Activated effector memory CD4-positive, alpha-beta T cell treated with anti-CD3 and anti-CD28 coated beads, Interleukin-2, amount 50 U/mL, for 16 hours (primary cell): ENCODE results near the gene UBP1.
A peak's percentile ranks its signal among the peaks of the same experiment; 100 is the strongest.
"Not testable (repeated sequence)": the region's sequence is repeated elsewhere in the genome, so short reads cannot be mapped to it uniquely, and the experiment has no call there.

ENCODE experiments used
- DNase-seq: peaks from one replicate; pipeline ENCODE4 v3.0.0-alpha.2; 2020

Gene UBP1

DNA sequence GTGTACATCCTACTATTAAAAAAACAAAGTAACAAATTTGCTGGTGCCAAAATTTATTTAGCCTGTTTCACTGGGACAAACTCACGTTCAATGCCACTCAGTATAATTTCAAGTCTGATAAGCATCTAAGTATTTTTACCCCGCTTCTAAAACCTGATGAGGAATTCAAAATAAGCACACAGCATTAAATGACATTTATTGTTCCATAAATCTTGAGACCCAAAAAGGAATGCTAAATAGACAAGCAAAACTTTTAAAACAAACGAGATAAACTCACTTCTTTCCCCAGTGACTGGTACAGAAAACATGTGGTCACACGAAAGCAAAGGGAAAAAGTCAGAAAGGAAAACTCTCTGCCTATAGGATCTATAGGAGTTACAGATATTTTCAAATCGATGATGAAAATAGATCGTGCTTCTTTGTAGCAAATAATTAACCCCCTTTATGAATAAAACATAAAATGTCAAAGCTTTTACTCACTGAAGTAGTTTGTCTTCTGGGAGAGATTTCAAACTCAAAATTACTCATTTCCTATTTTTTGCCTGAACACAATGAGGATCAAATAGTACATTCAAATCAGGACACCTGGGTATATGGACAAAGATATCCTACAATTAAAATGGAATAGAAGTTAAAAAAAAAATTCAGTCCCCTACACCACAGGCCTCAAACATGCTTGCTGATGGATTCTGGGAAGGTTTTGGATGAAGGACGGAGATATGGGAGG, 51.7 kb downstream of the UBP1 start:
- no peak for DNase-seq

DNA sequence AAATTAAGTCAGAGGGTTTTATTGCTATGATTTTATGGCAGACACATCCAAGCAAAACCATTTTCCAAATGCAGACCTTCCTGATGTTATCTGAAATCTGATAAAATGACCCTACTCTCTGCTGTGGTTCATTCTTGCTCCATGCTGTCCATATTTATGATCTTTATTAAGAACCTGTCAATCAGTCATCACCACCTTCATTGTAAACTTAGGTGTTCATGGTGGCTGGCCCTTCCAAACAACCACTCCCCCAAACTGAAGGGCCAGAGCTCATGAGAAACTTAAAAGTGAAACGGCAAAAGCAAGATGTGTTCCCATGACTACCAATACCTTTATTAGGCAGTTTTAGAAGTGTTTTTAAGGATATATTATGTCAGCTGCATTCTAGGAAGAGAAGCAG, 53.6 kb downstream of the UBP1 start:
- DNase-seq = no peak

DNA sequence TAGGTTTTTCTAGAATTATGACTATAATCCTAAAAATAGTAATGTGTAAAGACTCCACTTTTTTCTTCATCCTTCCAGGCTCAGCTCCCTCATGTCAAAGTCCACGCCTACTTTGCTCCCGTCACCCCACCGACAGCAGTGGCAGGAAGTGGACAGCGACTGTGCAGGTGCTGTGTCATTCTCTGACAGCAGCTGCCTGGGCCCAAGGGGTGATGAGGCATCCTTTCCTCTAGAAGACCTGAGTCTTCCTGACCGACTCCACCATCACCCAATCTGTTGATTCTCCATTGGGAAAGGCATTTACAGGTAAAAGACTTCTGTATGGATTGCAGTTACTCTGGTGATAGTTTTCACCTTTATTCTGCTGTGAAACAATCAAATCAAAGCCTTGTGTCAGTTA, 54.8 kb downstream of the UBP1 start:
- peak; percentile 76 for DNase-seq

- DNase-seq = no peak
Measured at GRCh38 chr3:33383951-33384350, 56.3 kb downstream of the UBP1 start.

- no peak for DNase-seq
Measured at GRCh38 chr3:33380653-33381052, 59.6 kb downstream of the UBP1 start.

- no peak for DNase-seq
Measured at GRCh38 chr3:33377931-33378330, 62.3 kb downstream of the UBP1 start.

DNA sequence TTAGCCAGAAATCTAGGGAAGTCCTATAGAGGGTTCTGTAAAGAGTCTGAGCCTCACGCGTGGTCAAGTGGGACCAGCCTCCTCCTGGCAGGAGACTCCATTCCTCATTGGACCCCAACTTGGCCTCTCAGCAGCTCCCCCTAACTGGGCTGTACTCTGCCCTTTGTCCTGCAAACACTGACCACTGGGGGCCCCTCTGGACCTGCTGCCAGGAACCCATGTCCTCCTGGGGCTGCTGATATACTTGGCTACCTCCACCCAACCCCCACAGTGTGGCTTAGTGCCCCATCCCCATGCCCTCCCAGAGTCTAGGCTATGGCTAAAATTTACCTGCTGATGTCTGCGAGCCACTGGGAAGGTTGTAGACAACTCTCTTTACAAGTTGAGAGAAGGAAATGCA, 62.7 kb downstream of the UBP1 start:
- no peak for DNase-seq

GRCh38 chr3:33373082-33373437, 67.1 kb downstream of the UBP1 start:
- DNase-seq = no peak

GRCh38 chr3:33372218-33373081, 67.8 kb downstream of the UBP1 start:
- DNase-seq = peak; percentile 75

DNA sequence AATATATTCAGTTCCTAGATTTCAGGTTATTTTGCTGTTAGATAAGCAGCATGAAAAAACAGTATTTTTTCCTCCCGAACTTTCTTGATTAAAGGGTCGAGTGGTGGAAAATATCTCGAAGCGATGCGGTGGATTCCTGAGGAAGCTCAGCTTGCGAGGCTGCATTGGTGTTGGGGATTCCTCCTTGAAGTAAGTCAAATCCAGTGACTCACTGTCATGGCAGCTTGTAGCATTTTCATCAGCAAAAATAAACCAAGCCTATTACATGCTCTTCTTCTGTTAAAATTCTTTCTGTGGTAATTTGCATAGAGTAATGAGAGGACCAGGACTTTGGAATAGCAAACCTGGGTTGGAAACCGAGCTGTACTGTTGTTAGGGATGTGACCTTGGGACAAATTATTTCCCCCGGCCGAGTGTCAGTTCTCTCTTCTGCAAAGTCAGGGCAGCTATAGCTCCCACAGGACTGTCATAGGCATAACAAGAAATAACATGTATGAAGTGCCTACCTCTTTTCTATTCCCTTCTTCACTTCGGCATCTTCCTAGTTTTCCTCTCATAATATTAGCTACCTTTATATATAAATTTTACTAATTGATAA, 75.6 kb downstream of the UBP1 start:
- DNase-seq = no peak

- DNase-seq = no peak
Measured at GRCh38 chr3:33364060-33364459, 76.1 kb downstream of the UBP1 start.

GRCh38 chr3:33363113-33363800, 76.9 kb downstream of the UBP1 start:
- DNase-seq = no peak

DNA sequence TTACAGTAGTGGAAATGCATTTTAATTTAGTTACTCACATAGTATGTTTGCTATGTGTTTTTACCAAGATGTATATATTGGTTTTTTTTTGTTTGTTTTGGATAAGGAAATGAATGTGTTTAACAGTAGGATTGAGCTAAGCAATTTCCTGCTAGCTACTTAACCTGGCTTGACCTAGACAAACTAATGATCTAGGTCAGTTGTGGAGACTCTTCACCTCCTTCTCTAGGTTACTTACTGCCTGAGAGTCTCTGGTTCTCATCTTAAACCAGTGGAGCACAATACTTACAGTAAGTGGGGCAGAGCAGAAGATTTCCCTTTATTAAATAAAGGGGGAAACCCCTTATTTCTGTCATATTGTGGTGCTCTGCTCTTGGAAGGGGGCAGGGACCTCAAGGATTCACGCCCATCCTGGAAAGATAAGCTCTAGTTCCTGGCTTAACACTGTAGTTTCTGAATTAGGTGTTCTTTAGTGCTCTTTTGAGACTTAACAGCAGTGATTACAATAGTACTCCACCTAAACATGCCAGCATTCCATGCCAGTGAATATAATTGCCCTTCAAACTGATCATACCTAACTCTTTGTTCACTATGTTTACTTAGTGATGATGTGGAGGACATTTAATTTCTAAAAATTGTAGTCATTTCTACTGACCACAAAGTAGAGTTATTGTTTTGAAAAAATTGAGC, 79.9 kb downstream of the UBP1 start:
- no peak for DNase-seq

- no peak for DNase-seq
Measured at GRCh38 chr3:33358172-33358781, 81.9 kb downstream of the UBP1 start.

GRCh38 chr3:33355611-33356010, 84.6 kb downstream of the UBP1 start:
- no peak for DNase-seq

DNA sequence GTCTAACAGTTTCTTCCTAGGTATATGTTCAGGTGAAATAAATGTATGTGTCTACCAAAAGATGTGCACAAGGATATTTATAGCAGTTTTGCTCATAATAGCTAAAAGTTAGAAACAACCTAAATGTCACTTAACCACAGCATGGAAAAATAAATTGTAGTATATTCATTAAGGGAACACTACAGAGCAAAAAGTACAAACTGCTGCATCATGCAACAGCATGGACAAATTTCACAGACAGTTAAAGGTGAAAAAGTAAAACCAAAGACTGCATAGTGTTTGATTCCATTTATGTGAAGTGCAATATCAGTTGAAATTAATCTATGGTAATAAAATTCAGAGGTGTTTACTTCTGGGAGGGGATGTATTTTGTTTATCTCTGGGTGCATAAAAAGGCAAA, 100.4 kb downstream of the UBP1 start:
- no peak for DNase-seq

DNA sequence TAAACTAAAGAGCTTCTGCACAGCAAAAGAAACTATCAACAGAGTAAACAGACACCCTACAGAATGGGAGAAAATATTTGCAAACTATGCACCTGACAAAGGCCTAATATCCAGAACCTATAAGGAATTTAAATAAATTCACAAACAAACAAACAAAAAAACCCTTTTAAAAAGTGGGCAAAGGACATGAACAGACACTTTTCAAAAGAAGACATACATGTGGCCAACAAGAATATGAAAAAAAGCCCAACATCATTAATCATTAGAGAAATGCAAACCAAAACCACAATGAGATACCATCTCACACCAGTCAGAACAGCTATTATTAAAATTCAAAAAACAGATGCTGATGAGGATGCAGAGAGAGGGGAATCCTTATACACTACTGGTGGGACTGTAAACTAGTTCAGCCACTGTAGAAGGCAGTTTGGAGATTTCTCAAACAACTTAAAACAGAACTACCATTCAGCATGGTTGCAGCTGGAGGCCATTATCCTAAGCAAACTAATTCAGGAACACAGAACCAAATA, 101.2 kb downstream of the UBP1 start:
- not testable (repeated sequence) for DNase-seq
